Measurements from ENCODE around the gene PALM2AKAP2. TPM values are rescaled to one million over a fixed set of nuclear protein-coding genes. Genes with fewer than 3 reads are reported as not detected.

The PALM2AKAP2 gene
- total and polyA plus RNA-seq, 2 donors from 2014 or later: 0.26 to 10.6 TPM

DNA sequence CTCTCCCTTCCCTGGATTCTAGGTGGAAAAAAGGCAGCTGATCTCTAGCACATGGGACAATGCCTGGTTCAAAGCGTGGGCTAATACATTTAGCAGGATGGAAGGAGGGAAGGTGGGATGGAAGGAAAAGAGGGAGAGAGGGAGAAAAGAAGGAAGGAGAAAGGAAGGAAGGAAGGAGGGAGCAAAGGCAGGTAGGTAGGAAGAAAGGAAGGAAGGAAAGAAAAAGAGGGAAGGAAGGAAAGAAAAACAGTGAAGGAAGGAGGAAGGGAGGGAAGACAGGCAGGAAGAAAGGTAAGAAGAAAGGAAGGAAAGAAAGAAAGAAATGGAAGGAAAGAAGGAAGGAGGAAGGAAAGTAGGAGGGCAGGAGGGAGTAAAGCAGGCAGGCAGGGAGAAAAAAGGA is 12.2 kb upstream of the PALM2AKAP2 start:
- H3K9me3 ChIP-seq (ENCODE audit: control insufficient read depth in 2 of 3, insufficient read depth in 1 of 3, low read length in 3 of 3): no peaks in the 10 kb centered on the region
- intact Hi-C loops (cut with DNase I): no loop called here
- no peak for FAIRE-seq

DNA sequence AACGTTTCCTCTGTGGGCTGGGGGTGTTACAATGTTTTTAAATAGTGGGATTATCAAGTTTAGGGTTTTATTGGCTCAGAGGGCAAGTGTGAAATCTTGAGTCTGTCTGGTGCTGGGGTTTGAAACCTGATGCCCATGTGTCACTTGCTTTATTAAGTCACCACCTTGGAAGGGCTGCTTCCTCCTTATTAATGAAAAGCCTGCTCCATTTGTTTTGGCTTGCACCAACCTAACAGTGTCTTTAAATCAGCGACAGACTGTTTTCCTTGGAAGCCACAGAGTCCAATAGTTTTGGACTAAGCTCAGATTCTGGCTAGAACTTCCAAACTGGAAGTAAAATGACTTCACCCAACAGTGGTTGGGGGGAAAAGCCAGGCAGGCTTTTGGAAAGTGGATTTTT is 10.7 kb upstream of the PALM2AKAP2 start:
- Histone ChIP-seq H3K27me3 (ENCODE audit: control insufficient read depth, insufficient read depth, low read length) (no peaks in the 10 kb centered on the region), H3K9me3 (ENCODE audit: control insufficient read depth in 2 of 3, insufficient read depth in 1 of 3, low read length in 3 of 3) (no peaks in the 10 kb centered on the region), H3K9ac (ENCODE audit: low read length in 3 of 3) (no peak overlapping the region), H3K36me3 (ENCODE audit: control insufficient read depth in 2 of 3, insufficient read depth in 3 of 3, low read length in 3 of 3) (no peaks in the 10 kb centered on the region), H3K4me1 (ENCODE audit: control insufficient read depth in 2 of 3, insufficient read depth in 2 of 3, low read depth in 1 of 3, low read length in 3 of 3) (peaks cover 0 to 2% (median 0%) of the 10 kb centered on the region in 3 donors), H3K27ac (ENCODE audit: low read depth in 2 of 2, low read length in 2 of 2) (no peak overlapping the region), H3K4me3 (ENCODE audit: low read length in 3 of 3) (no peak overlapping the region)
- TF ChIP-seq, protein P1, sequence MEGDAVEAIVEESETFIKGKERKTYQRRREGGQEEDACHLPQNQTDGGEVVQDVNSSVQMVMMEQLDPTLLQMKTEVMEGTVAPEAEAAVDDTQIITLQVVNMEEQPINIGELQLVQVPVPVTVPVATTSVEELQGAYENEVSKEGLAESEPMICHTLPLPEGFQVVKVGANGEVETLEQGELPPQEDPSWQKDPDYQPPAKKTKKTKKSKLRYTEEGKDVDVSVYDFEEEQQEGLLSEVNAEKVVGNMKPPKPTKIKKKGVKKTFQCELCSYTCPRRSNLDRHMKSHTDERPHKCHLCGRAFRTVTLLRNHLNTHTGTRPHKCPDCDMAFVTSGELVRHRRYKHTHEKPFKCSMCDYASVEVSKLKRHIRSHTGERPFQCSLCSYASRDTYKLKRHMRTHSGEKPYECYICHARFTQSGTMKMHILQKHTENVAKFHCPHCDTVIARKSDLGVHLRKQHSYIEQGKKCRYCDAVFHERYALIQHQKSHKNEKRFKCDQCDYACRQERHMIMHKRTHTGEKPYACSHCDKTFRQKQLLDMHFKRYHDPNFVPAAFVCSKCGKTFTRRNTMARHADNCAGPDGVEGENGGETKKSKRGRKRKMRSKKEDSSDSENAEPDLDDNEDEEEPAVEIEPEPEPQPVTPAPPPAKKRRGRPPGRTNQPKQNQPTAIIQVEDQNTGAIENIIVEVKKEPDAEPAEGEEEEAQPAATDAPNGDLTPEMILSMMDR (IDR thresholded peaks at IDR 0.05; ENCODE audit: borderline replicate concordance, extremely low read depth, insufficient read depth): no peak
- DNase-seq: peak in 2 of 5 donors; percentile 26 to 61
- intact Hi-C loops (cut with DNase I): no loop called here
- no peak for FAIRE-seq

More for the DNA sequence above, 12.2 kb upstream of the PALM2AKAP2 start:
- TF ChIP-seq, protein P1 (IDR thresholded peaks at IDR 0.05; ENCODE audit: borderline replicate concordance, extremely low read depth, insufficient read depth): no peak
- Histone ChIP-seq H3K4me3 (ENCODE audit: low read length in 3 of 3) (no peak overlapping the region), H3K27ac (ENCODE audit: low read depth in 2 of 2, low read length in 2 of 2) (no peak overlapping the region), H3K9ac (ENCODE audit: low read length in 3 of 3) (no peak overlapping the region), H3K4me1 (ENCODE audit: control insufficient read depth in 2 of 3, insufficient read depth in 2 of 3, low read depth in 1 of 3, low read length in 3 of 3) (peaks cover 0 to 2% (median 0%) of the 10 kb centered on the region in 3 donors), H3K27me3 (ENCODE audit: control insufficient read depth, insufficient read depth, low read length) (no peaks in the 10 kb centered on the region), H3K36me3 (ENCODE audit: control insufficient read depth in 2 of 3, insufficient read depth in 3 of 3, low read length in 3 of 3) (no peaks in the 10 kb centered on the region)
- DNase-seq: no peak

DNA sequence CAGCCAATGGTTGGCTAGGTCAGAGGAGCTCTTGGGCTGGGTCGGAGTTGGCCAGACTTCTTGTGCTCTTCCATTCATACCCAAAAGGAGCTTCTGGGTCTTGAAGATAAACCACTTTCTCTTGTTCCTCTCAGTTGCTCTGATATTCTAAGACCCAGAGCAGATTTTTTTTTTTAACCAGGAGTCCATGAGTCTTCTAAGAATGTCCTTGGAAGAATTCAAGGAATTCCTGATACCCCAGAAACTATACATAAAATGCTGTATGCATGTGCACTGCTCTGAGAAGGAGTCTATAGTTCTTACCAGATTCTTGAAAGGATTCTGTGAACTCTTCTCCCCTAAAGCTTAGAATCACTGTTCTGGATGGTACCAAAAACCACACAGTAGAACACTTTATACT is 9.9 kb upstream of the PALM2AKAP2 start:
- Histone ChIP-seq H3K27ac (ENCODE audit: low read depth in 2 of 2, low read length in 2 of 2) (peak overlapping the region in 1 of 2 donors; percentile 14), H3K4me1 (ENCODE audit: control insufficient read depth in 2 of 3, insufficient read depth in 2 of 3, low read depth in 1 of 3, low read length in 3 of 3) (peaks cover 0 to 2% (median 0%) of the 10 kb centered on the region in 3 donors), H3K27me3 (ENCODE audit: control insufficient read depth, insufficient read depth, low read length) (no peaks in the 10 kb centered on the region), H3K9me3 (ENCODE audit: control insufficient read depth in 2 of 3, insufficient read depth in 1 of 3, low read length in 3 of 3) (no peaks in the 10 kb centered on the region), H3K36me3 (ENCODE audit: control insufficient read depth in 2 of 3, insufficient read depth in 3 of 3, low read length in 3 of 3) (no peaks in the 10 kb centered on the region), H3K4me3 (ENCODE audit: low read length in 3 of 3) (no peak overlapping the region), H3K9ac (ENCODE audit: low read length in 3 of 3) (no peak overlapping the region)
- no peak for DNase-seq
- no peak for FAIRE-seq
- TF ChIP-seq, protein P1 (IDR thresholded peaks at IDR 0.05; ENCODE audit: borderline replicate concordance, extremely low read depth, insufficient read depth): no peak
- intact Hi-C loops (cut with DNase I): no loop called here

DNA sequence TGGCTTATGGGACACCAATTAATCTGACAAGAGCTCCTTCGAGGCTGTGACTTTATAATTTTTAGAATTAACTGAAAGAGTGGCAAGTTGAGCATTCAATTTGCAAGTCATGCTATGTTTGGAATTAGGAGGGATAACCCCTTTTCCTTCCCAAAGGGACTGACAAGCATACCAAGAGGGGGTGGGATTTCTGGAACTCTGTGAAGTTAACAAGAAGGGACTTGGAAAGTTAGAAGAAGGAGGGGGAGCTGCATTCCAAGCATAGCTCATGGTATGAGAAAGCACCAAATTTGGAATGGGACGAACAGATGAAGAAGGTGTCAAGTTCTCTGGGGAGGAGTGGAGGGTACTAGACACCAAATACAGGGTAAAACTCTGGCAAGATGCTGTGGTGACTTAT is 8.9 kb upstream of the PALM2AKAP2 start:
- Histone ChIP-seq H3K9me3 (ENCODE audit: control insufficient read depth in 2 of 3, insufficient read depth in 1 of 3, low read length in 3 of 3) (no peaks in the 10 kb centered on the region), H3K27me3 (ENCODE audit: control insufficient read depth, insufficient read depth, low read length) (no peaks in the 10 kb centered on the region), H3K36me3 (ENCODE audit: control insufficient read depth in 2 of 3, insufficient read depth in 3 of 3, low read length in 3 of 3) (no peaks in the 10 kb centered on the region), H3K4me1 (ENCODE audit: control insufficient read depth in 2 of 3, insufficient read depth in 2 of 3, low read depth in 1 of 3, low read length in 3 of 3) (peaks cover 0 to 2% (median 0%) of the 10 kb centered on the region in 3 donors), H3K4me3 (ENCODE audit: low read length in 3 of 3) (no peak overlapping the region), H3K27ac (ENCODE audit: low read depth in 2 of 2, low read length in 2 of 2) (no peak overlapping the region), H3K9ac (ENCODE audit: low read length in 3 of 3) (no peak overlapping the region)
- FAIRE-seq (no peak), DNase-seq (peak in 3 of 5 donors; percentile 41 to 91 (median 72))
- intact Hi-C loops (cut with DNase I): no loop called here
- TF ChIP-seq, protein P1 (IDR thresholded peaks at IDR 0.05; ENCODE audit: borderline replicate concordance, extremely low read depth, insufficient read depth): no peak

All from kidney (tissue), 14 donors.